Fibroblast of the conjunctiva (primary cell): Measurements from ENCODE around the gene PNRC2.
"Not testable (repeated sequence)": the region's sequence is repeated elsewhere in the genome, so short reads cannot be mapped to it uniquely, and the experiment has no call there.

Experiments used
- DNase-seq: peaks from one replicate; pipeline ENCODE4 v3.0.0-alpha.2; 2010; ENCODE audit warnings: low read depth

Gene PNRC2

DNA sequence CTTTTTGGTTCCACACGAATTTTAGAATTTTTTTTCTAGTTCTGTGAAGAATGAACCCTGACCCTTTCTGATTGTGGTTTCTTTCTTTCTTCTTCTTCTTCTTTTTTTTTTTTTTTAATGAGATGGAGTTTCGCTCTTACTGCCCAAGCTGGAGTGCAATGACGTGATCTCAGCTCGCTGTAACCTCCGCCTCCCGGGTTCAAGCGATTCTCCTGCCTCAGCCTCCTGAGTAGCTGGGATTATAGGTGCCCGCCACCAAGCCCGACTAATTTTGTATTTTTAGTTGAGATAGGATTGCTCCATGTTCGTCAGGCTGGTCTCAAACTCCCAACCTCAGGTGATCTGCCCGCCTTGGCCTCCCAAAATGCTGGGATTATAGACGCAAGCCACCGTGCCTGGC, 32.4 kb downstream of the PNRC2 start:
- DNase-seq, result not testable (repeated sequence)

DNA sequence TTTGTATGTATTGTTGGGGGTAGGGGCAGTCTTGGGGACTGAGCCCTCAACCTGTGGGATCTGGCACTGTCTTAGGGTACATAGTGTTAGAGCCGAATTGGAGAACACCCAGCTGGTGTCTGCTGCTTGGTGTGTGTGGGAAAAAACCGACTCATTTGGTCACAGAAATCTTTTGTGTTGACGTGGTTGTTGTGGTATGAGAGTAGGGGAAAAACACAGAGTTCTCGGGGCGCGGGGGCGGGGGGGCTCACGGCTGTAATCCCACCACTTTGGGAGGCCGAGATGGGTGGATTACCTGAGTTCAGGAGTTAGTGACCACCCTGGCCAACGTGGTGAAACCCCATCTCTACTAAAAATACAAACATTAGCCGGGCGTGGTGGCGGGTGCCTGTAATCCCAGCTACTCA, 35.8 kb downstream of the PNRC2 start:
- DNase-seq, result no peak

DNA sequence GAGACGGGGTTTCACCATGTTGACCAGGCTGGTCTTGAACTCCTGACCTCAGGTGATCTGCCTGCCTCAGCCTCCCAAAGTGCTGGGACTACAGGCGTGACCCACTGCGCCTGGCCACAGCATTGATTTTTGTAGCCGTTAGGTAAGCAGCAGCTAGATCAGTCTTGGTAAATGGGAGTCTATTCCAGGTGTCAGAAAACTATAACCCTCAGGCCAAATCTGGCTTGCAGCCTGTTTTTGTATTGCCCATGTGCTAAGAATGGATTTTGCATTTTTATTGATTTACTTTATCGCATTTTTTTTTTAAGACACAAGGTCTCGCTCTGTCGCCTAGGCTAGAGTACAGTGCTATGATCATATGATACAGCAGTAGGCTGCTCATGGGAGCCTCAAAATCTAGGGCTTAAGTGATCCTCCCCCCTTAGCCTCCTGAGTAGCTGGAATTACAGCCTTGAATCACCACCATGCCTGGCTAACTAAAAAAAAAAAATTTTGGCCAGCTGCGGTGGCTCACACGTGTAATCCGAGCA, 37.1 kb downstream of the PNRC2 start:
- DNase-seq, result no peak

DNA sequence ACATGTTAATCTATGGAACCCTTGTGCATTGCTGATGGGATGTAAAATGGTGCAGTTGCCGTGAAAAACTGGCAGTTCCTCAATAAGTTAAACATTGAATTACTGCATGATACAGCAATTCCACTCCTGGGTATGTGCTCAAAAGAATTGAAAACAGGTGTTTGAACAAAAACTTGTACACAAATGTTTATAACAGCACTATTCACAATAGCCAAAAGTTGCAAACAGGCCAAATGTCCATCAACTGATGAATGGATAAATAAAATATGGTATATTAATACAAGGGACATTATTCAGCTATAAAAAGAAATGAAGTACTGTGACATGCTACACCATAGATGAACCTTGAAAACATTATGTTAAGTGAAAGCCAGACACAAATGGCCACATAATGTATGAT, 38.2 kb downstream of the PNRC2 start:
- DNase-seq, result no peak

DNA sequence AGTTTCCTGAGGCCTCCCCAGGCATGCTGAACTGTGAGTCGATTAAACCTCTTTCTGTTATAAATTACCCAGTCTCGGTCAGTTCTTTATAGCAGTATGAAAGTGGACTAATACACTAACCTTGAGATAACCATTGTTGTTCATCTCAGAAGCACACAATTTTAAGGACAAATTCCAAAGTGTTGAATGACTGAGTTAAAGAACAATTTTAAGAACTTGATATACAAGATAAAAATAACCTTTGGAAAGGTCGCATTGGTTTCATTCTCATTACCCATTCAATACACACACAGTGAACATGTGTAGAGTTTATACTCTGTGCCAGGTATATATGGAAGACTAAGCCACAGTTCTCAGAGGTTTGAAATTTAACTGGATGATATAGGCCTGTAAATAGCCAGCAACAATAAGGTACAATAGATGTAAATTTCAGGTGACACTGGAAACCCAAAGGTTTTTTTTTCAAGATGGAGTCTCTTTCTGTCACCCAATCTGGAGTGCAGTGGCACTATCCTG, 39.6 kb downstream of the PNRC2 start:
- no peak for DNase-seq

DNA sequence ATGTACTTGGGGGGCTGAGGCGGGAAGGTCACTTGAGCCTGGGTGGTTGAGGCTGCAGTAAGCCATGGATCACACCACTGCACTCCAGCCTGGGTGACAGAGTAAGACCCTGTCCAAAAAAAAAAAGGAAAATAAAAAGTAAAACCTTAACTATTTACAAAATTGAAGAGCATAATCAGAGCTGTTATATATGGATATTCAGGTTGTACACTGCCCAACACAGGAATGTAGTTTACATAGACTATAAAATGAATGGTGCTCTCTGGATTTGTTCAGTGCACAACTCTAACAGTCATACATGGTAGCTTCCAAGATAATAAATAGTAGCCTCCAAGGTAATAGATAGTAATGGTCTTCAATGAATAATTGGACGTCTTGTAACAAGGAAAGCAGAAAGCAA, 43.1 kb downstream of the PNRC2 start:
- no peak for DNase-seq

DNA sequence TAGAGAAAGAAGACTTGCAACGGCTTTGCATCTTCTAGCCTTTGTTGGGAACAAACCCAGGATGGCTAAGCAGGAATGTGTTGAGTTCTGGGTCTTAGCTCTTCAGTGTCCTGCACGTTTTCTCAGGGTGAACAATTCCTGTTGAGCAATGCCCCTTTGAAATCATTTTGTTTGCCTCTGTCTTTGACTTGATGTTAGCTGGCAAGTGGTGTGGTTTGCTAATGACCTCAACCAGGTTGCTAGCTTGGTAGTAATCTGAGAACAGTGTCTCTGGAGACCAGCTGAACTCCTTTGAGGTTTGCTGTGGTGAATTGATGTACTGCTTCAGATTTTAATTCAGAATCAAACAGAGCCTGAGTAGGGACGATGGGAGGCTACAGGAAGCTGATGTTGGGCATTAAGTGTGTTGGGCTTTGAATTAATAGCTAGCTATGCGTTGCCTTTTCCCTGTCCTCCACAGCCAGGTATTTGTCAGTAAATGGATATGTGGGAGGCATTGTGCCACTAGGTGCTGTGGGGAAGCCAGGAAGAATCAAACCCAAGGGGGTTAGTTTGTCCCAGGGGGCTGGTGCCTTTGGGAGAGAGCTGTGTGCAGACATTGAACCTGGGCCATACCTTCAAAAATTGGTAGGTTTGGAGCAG, 43.8 kb downstream of the PNRC2 start:
- DNase-seq, result peak; percentile 55

DNA sequence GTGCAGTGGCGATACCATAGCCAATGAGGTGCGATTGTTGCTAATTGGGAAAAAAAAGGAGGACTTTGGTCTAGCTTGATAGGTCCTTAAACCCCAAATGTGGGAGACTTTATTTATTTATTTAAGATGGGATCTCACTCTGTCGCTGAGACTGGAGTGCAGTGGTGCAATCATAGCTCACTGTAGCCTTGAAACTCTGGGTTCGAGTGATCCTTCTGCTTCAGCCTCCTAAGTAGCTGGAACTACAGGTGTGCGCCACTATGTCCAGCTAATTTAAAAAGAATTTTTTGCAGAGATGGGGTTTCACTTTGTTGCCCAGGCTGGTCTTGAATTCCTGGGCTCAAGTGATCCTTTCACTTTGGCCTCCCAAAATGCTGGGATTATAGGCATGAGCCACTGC, 44.5 kb downstream of the PNRC2 start:
- DNase-seq, result no peak

DNA sequence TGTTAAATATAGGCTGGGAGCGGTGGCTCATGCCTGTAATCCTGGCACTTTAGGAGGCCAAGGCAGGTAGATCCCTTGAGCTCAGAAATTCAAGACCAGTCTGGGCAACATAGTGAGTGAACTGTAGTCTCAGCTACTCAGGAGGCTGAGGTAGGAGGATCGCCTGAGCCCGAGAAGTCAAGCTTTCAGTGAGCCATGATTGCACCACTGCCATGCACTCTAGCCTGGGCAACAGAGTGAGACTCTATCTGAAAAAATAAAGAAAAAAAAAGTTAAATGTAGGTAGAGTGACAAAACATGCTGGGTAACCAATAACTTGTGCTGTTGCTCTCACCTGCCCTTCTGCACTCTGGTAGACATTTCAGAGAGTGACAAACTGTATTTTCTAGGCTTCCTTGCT, 45.5 kb downstream of the PNRC2 start:
- no peak for DNase-seq

DNA sequence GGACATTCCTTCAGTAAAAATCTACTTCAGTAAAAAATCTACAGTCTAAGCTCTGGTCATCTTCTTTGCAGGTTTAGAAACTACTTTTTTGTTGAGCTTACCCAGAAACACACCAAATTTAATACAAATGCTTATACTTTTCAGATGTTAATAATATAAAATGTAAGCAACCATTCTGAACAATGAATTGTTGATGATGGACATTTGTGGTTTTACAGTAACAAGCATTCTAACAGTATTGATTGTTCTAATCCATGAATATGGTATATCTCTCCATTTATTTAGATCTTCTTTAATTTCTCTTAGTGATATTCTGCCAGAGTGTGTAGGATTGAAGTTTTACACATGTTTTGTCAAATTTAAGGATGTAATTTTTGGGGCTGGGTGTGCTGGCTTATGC, 47.5 kb downstream of the PNRC2 start:
- DNase-seq, result no peak

DNA sequence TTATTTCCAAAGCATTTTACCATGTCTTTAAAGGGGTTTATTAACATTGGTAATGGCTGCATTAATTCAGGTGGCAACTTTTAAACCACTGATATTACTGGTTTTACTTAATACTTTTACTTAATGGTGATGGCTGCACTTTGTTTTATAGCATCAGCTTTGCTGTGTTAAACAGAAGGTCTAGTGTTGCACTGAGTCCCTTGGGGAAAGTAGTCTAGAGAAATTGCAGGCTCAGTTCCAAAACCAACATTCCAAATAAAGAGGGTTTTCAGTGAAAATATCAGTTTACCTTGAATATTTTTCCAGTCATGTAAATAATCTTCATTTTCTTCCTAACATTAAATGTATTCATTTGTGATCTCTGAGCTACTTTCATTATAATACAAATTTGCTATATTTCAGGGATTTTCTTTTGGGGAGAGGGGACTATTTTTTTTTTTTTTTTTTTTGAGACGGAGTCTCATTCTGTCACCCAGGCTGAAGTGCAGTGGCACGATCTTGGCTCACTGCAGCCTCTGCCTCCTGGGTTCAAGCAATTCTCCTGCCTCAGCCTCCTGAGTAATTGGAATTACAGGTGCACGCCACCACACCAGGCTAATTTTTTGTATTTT, 49.1 kb downstream of the PNRC2 start:
- peak; percentile 73 for DNase-seq

DNA sequence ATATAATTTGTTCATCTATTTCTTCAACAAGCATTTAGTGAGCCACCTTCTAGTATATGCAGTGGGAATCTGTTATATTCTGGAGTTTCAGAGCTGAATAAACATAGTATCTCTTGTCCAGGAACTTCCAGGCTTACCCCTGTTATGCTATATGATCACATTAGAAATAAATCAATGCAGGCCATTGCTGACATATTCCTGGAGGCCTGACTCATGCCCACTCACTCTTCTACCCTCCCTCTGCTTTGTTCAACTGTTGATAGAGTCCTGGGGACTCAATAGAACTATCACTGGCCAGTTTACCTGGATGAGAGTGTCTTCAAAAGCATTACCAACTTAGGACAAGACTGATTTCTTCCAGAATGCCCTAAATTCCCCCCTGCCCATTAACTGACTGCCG, 49.8 kb downstream of the PNRC2 start:
- DNase-seq, result no peak

DNA sequence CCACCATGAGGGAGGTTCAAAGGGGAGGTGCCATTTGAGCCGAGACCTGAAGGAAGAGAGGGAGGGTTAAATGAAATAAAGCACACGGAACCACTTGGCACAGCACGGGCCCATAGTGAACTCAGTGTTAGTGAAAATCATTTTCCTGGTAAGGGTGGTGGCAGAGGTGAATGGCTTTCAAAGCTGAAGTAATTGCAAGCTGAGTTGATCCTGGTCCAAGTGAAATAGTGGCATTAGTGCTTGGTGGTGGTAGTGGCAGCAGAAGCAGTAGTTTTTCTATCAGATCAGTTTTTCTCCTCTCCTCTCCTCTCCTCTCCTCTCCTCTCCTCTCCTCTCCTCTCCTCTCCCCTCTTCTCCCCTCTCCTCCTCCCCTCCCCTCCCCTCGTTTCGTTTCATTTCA, 51.0 kb downstream of the PNRC2 start:
- no peak for DNase-seq

DNA sequence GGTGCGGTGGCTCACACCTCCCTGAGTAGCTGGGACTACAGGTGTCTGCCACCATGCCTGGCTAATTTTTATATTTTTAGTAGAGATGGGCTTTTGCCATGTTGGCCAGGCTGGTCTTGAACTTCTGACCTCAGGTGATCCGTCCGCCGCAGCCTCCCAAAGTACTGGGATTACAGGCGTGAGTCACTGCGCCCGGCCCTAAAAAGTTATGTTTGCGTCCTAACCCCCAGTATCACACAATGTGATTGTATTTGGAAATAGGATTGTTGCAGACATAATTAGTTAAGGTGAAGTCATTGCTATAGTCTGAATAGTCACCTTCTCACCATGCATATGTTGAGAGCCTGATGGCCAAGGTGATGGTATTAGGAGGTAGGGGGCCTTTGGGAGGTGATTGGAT, 53.2 kb downstream of the PNRC2 start:
- DNase-seq, result not testable (repeated sequence)
